HG02981 (cell line): ENCODE results near the gene INVS.
"Not testable (repeated sequence)": the region's sequence is repeated elsewhere in the genome, so short reads cannot be mapped to it uniquely, and the experiment has no call there.

Source experiments
- ATAC-seq: cut with Tn5 transposase; IDR thresholded peaks from one replicate; pipeline ENCODE4 v1.9.1; 2021; ENCODE audit warnings: mild to moderate bottlenecking, moderate library complexity; ENCODE audit not compliant: unreplicated experiment

Gene INVS

GRCh38 chr9:100236986-100237385 is 137.9 kb downstream of the INVS start:
- not testable (repeated sequence) for ATAC-seq

DNA sequence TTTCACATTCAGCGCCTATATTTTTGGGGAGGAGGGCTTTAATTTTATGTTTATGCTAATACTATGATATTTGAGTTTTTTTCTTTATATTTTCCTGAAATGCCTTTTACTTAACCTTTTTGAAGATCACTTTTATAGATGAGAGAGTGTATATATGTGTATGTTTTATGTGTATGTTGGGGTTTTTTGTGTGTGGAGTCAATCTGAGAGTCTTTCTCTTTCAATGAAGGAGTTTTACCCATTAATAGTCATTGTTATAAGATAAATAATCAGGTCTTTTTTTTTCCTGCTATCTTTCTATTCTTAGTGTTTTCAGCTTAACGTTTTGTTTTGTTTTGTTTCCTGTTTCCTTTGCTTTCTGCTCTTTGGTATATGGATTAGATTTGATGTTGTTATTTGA is 141.5 kb downstream of the INVS start:
- no peak for ATAC-seq

DNA sequence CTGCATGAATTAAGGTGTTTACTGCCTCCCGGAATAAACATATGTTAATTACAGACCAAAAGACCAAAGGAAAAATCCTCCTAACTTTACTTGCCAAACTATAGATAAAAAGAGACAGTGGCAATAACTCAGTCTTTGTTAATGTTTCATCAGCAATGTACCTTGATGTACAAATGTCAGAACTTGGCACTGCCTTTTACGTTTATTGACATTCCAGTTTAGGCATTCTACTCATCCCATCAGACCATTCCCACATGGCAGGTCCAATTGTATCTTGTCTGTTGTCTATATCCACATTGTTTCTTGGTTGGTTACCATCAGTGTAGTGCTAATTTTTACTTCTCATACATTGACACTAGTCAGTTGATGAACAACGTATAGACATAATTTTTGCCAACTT is 168.2 kb downstream of the INVS start:
- ATAC-seq = no peak

GRCh38 chr9:100268271-100268670 is 169.2 kb downstream of the INVS start:
- ATAC-seq = no peak

DNA sequence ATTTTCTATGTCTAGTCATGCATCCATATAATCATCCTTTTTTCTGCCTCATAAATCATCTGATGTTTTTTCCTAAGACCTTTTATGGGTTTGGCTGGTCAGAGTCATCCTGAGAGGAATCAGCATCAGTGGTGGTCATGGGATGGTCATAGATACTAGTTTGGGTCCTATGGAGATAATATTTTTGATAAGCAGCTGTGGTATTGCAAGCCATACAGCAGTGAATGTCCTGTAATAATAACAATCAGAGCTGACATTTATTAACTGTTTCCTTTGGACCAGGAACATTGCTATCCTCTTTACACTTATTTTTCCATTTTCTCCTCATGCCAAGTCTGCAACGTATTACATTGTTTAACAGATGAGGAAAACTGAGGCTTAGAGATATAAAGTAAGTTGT is 170.6 kb downstream of the INVS start:
- ATAC-seq = no peak

DNA sequence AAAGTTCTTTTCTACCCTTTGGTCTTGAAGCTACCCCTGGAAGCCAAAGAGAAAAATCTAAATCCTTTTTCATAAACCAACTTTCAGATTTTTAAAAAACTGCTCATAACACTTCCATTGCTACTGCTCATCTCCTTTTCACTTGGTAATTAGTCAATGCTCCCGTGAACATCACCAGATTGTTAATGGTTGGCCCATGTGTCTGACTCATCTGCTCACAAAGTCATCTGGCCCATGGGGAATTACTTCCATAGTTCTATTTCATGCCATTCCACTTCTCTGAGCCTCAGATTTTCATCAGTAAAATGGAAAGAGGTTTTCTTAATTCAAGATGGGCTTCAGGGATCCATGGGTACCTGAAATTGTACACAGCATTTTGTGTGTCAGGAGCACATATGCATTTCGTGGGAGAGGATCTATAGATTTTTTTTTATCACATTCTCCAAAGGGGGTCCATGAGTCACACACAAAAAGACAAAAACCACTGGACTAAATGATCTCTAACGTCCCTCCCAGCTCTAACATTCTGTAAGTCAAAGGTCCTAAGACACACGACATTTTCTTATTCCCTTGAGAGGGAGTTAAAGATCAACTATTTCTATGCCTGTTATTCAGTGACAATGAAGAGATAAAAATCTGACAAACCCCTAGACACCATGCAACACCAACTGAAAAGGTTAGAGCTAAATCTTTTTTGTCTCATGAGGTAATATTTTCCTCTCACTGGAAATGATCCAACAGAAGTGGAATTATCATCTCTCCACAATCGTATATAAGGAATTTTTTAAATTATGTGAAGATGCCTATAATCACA is 178.3 kb downstream of the INVS start:
- ATAC-seq = no peak

- no peak for ATAC-seq
Measured at GRCh38 chr9:100281066-100281465, 182.0 kb downstream of the INVS start.

- no peak for ATAC-seq
Measured at GRCh38 chr9:100281676-100282387, 182.8 kb downstream of the INVS start.

GRCh38 chr9:100282388-100282719 is 183.3 kb downstream of the INVS start:
- no peak for ATAC-seq

- no peak for ATAC-seq
Measured at GRCh38 chr9:100284247-100284646, 185.2 kb downstream of the INVS start.

GRCh38 chr9:100285080-100285479 is 186.0 kb downstream of the INVS start:
- ATAC-seq = no peak

DNA sequence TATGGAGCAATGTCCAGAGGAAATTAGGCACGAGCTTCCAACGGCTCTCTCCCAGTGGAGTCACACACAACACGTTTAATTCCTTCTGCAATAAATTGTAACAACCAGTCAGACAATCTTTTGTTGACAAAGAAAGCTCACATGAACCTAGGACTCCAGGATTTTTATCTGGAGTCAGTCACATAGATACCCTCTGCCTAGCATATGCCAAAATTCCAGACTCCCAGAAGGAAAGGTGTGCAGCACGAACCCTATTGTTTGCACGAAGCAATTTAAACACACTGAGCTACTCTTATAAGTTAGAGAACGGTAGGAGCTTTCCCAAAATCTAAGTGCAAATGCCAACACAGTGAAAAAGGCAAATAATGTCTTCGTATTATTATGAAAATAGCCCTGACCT is 186.6 kb downstream of the INVS start:
- ATAC-seq = no peak

DNA sequence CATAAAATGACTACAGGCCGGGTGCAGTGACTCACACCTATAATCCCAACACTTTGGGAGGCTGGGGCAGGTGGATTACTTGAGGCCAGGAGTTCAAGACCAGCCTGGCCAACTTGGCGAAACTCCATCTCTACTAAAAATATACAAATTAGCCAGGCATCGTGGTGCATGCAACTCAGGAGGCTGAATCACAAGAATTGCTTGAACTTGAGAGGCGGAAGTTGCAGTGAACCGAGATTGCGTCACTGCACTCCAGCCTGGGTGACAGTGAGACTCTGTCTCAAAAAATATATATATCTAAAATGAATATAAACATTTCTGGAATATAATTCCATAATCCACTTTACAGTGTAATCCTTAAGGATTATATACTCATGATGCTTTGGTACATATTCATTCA is 187.2 kb downstream of the INVS start:
- no peak for ATAC-seq

- ATAC-seq = no peak
Measured at GRCh38 chr9:100287186-100287585, 188.1 kb downstream of the INVS start.

GRCh38 chr9:100290714-100291113 is 191.7 kb downstream of the INVS start:
- no peak for ATAC-seq

- no peak for ATAC-seq
Measured at GRCh38 chr9:100292414-100292813, 193.4 kb downstream of the INVS start.

- ATAC-seq = no peak
Measured at GRCh38 chr9:100294341-100294740, 195.3 kb downstream of the INVS start.

DNA sequence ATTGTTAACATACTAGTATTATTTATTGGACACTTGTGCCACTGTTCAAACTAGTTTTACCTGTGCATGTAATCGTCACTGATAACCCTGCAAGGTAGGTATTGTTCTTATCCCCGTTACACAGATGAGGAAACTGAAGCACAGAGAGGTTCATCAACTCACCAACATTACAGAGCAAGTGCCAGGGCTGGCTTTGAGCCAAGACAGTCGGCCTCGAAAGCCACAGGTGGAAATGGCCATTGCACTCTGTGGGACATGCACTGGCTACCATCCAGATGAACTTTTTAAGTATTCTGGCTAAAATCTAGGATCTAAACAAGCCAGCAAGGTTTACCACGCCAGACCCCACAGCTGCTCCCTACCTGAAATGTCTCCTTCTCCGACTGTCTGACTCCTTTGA is 195.8 kb downstream of the INVS start:
- no peak for ATAC-seq

GRCh38 chr9:100295240-100295639 is 196.2 kb downstream of the INVS start:
- ATAC-seq = no peak

GRCh38 chr9:100296407-100296806 is 197.4 kb downstream of the INVS start:
- ATAC-seq = no peak

GRCh38 chr9:100298378-100298777 is 199.3 kb downstream of the INVS start:
- no peak for ATAC-seq

GRCh38 chr9:100303747-100304146 is 204.7 kb downstream of the INVS start:
- ATAC-seq = no peak

DNA sequence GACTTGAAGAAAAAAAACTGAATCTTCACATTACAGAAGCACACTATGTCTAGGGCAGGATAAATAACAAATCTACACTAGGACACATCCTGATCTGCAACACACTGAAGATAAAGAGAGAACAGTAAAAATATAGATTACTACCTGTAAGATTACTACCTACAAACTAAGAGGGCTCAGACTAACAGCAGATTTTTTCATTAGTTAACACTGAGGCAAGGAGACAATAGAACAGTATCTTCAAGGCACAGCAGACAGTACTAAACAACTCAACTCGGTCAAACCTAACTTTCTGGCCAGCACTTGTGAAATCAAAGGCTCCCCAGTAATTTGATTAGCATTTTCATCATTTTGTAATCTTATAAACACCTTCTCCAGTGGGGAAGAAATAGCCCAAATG is 207.2 kb downstream of the INVS start:
- no peak for ATAC-seq
